Measurements from ENCODE around the gene TNIK. TPM values are rescaled to one million over a fixed set of nuclear protein-coding genes. Genes with fewer than 3 reads are reported as not detected.
A peak's percentile ranks its signal among the peaks of the same experiment; 100 is the strongest.

TNIK gene
- total and polyA plus RNA-seq, 2 of the 13 experiments (the other 11 are each of a cell fraction or from before 2014, with no cell fraction given) = 0.15 to 0.22 TPM

- no peaks in the 10 kb centered on the region for H3K27me3 ChIP-seq (ENCODE audit: control insufficient read depth in 1 of 2, insufficient read depth in 2 of 2, low read length in 2 of 2)
- H3K4me2 ChIP-seq (ENCODE audit: low read depth, low read length) = peak overlapping the region; percentile 88
- in situ Hi-C loops (cut with HindIII; ENCODE audit: extremely low pct_ligation_motif_present, low pct_unique_long_range_greater_than_20kb) = no loop called here
- H3K4me1 ChIP-seq (ENCODE audit: insufficient read depth, low read length) = peaks cover 34% of the 10 kb centered on the region
- no peak overlapping the region; a peak in 1 of 6 replicates for H3K4me3 ChIP-seq (replicated peaks in 1 of 3; ENCODE audit: insufficient read depth in 1 of 3, low read depth in 2 of 3, low read length in 3 of 3)
- intact Hi-C loops (cut with micrococcal nuclease; ENCODE audit: unreplicated experiment) = loop anchor here (1.0 kb wide), 1 partner anchor 111 kb away; no protein-coding TSS in a partner anchor
- H3K79me2 ChIP-seq (ENCODE audit: insufficient read depth, low read length) = no peaks in the 10 kb centered on the region
- no peaks in the 10 kb centered on the region for H4K20me1 ChIP-seq (ENCODE audit: insufficient read depth, low read length)
- no TSS peak for BruUV-seq (replicated peaks)
- H3K9ac ChIP-seq (ENCODE audit: insufficient read depth, low read depth, low read length) = 0 out of 2 replicates have a peak overlapping the region, but pooled peaks have one; percentile 40
- H3K27ac ChIP-seq (ENCODE audit: extremely low read length, insufficient read depth, low read length) = no peak overlapping the region
- CTCF ChIA-PET (ENCODE audit: low intra/inter-chr PET ratio, low total read pairs) = no interaction called here
- FAIRE-seq (no peak), DNase-seq (ENCODE audit: low spot score) (peak; percentile 15), ATAC-seq (peak; percentile 29)
- no peaks in the 10 kb centered on the region for H3K9me3 ChIP-seq (ENCODE audit: low read length)
- H2AFZ ChIP-seq (ENCODE audit: low read length) = no peak overlapping the region
- no peaks in the 10 kb centered on the region for H3K36me3 ChIP-seq (replicated peaks in 1 of 2; ENCODE audit: control insufficient read depth in 1 of 2, insufficient read depth in 2 of 2, low read length in 2 of 2)
- POLR2A ChIA-PET = interaction anchor here (1.2 kb wide), 1 partner anchor 101 kb away, joined by 5 read pairs; no protein-coding TSS in a partner anchor
- 75% methylated on average over 6 of the region's 6 CpGs for WGBS (ENCODE audit: low lambda C conversion rate)
- no peak for TF ChIP-seq ZNF496 (CRISPR knock-in tag; IDR thresholded peaks at IDR 0.05; ENCODE audit: insufficient replicate concordance)
- no peak for TF ChIP-seq ZNF142 (CRISPR knock-in tag; IDR thresholded peaks at IDR 0.05)
- TF ChIP-seq ZNF251 (CRISPR knock-in tag; IDR thresholded peaks at IDR 0.05) = no peak
- no peak for TF ChIP-seq REL (CRISPR knock-in tag; conservative IDR thresholded peaks at IDR 0.05)
- no peak for TF ChIP-seq POLR2A (IDR thresholded peaks at IDR 0.05; ENCODE audit: insufficient read depth in 1 of 2, low read depth in 2 of 2, low read length in 2 of 2)
- TF ChIP-seq HOMEZ (CRISPR knock-in tag; IDR thresholded peaks at IDR 0.05; ENCODE audit: low read depth) = no peak
- TF ChIP-seq ZNF281 (CRISPR knock-in tag; IDR thresholded peaks at IDR 0.05; ENCODE audit: borderline replicate concordance) = no peak
- no peak for TF ChIP-seq CENPBD1 (CRISPR knock-in tag; IDR thresholded peaks at IDR 0.05; ENCODE audit: borderline replicate concordance, low read depth)
- no peak for TF ChIP-seq ZBTB26 (CRISPR knock-in tag; IDR thresholded peaks at IDR 0.05; ENCODE audit: borderline replicate concordance)
- no peak for TF ChIP-seq ZSCAN29 (CRISPR knock-in tag; conservative IDR thresholded peaks at IDR 0.05)
These were observed 303.7 kb downstream of the TNIK start for GRCh38 chr3:171156401-171157010.

Data from HepG2 (cell line).